ENCODE data around the gene CCT8.

CCT8 gene

DNA sequence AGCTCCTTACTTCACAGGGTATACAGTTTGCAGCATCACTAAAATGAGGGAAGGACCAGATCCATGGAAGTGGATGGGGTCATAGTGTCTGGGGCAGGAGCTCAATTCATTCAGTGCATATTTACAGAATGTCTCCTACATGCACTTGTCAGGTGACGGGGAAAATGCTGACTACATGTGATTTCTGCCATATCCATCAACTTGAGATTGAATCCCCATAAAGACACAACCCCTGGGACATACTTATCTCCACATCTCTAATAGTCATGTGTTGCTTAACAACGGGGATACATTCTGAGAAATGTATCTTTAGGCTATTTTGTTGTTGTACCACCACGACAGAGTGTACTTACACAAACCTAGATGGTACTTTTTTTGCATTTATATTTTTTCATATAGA, 66.3 kb downstream of the CCT8 start:
- Histone ChIP-seq H3K27ac (ENCODE audit: low read depth, low read length) (no peak overlapping the region), H3K9ac (ENCODE audit: low read length) (no peak overlapping the region), H2AK5ac (ENCODE audit: low read length) (no peak overlapping the region), H3K18ac (ENCODE audit: low read length) (no peak overlapping the region), H3K4ac (ENCODE audit: low read depth, low read length) (no peak overlapping the region), H2BK120ac (ENCODE audit: insufficient read depth, low read length, poor library complexity) (no peak overlapping the region), H4K91ac (ENCODE audit: low read depth, low read length) (no peak overlapping the region), H3K4me1 (ENCODE audit: control insufficient read depth in 1 of 2, insufficient read depth in 2 of 2, low read length in 2 of 2) (peaks cover 4 to 5% of the 10 kb centered on the region in 2 experiments), H4K12ac (ENCODE audit: low read depth, low read length) (no peak overlapping the region), H3K9me3 (ENCODE audit: insufficient read depth, low read depth, low read length) (no peaks in the 10 kb centered on the region), H2BK12ac (ENCODE audit: low read length) (no peak overlapping the region), H3K27me3 (ENCODE audit: insufficient read depth, low read length) (no peaks in the 10 kb centered on the region), H3K79me2 (ENCODE audit: control insufficient read depth, insufficient read depth, low read length, poor library complexity) (peaks cover 1% of the 10 kb centered on the region), H3K23ac (ENCODE audit: low read length) (no peak overlapping the region), H3K14ac (ENCODE audit: low read length) (no peak overlapping the region), H3K4me2 (ENCODE audit: low read length) (no peak overlapping the region), H3K36me3 (ENCODE audit: control insufficient read depth in 1 of 2, insufficient read depth in 2 of 2, low read length in 2 of 2) (no peaks in the 10 kb centered on the region), H3K79me1 (ENCODE audit: low read length) (peaks cover 8% of the 10 kb centered on the region), H2BK5ac (ENCODE audit: low read depth, low read length, poor library complexity) (no peak overlapping the region), H2AFZ (ENCODE audit: insufficient read depth, low read length, poor library complexity) (no peak overlapping the region), H3K4me3 (ENCODE audit: low read depth, low read length) (no peak overlapping the region), H4K8ac (ENCODE audit: low read depth, low read length) (no peak overlapping the region)
- DNase-seq, result peak in 1 of 2 donors; percentile 59
- no CpG with 5 or more reads among the region's 3 CpGs for WGBS (ENCODE audit: extremely low coverage, insufficient coverage, insufficient read length)
